COLO668 (cell line): ENCODE data around the gene SUPT16H.
"Not testable (repeated sequence)": the region's sequence is repeated elsewhere in the genome, so short reads cannot be mapped to it uniquely, and the experiment has no call there.

Source experiments
- DNase-seq: peaks from one replicate; lab custom pipeline; 2025; ENCODE audit not compliant: unreplicated experiment; lab: John Stamatoyannopoulos, UW

SUPT16H gene

GRCh38 chr14:21383848-21384493 is at the start of gene SUPT16H:
TSS of gene SUPT16H (minus strand) at chr14:21384019. CDS start at chr14:21383927, 92 bp downstream.
- peak; percentile 98 for DNase-seq

GRCh38 chr14:21431126-21431525 is 47.3 kb upstream of the SUPT16H start:
- DNase-seq = no peak

GRCh38 chr14:21428930-21429329 is 45.1 kb upstream of the SUPT16H start:
- no peak for DNase-seq

GRCh38 chr14:21426692-21427091 is 42.9 kb upstream of the SUPT16H start:
- DNase-seq = no peak

- DNase-seq = no peak
Observed at GRCh38 chr14:21419528-21419927, 35.7 kb upstream of the SUPT16H start.

GRCh38 chr14:21415329-21415728 is 31.5 kb upstream of the SUPT16H start:
- DNase-seq = no peak

GRCh38 chr14:21414137-21414631 is 30.4 kb upstream of the SUPT16H start:
- DNase-seq = no peak

- no peak for DNase-seq
Observed at GRCh38 chr14:21408147-21408546, 24.3 kb upstream of the SUPT16H start.

- DNase-seq = no peak
Observed at GRCh38 chr14:21406213-21406612, 22.4 kb upstream of the SUPT16H start.

- no peak for DNase-seq
Observed at GRCh38 chr14:21405097-21405496, 21.3 kb upstream of the SUPT16H start.

- no peak for DNase-seq
Observed at GRCh38 chr14:21399311-21399870, 15.6 kb upstream of the SUPT16H start.

GRCh38 chr14:21398901-21399300 is 15.1 kb upstream of the SUPT16H start:
- DNase-seq = no peak

GRCh38 chr14:21395450-21395849 is 11.6 kb upstream of the SUPT16H start:
- no peak for DNase-seq

GRCh38 chr14:21385188-21385904 is 1.5 kb upstream of the SUPT16H start:
- peak; percentile 48 for DNase-seq

GRCh38 chr14:21384494-21384851 is 654 bp upstream of the SUPT16H start:
- DNase-seq = no peak

GRCh38 chr14:21382886-21383847 is 652 bp downstream of the SUPT16H start:
- DNase-seq = peak; percentile 63

- DNase-seq = no peak
Observed at GRCh38 chr14:21382095-21382494, 1.7 kb downstream of the SUPT16H start.

GRCh38 chr14:21379338-21379737 is 4.5 kb downstream of the SUPT16H start:
- no peak for DNase-seq

GRCh38 chr14:21373980-21374379 is 9.8 kb downstream of the SUPT16H start:
- no peak for DNase-seq

- DNase-seq = not testable (repeated sequence)
Observed at GRCh38 chr14:21372814-21373213, 11.0 kb downstream of the SUPT16H start.
